OCI-LY3 (cell line): ENCODE results near the gene COL24A1.

Source experiments
- H2AFZ ChIP-seq: fragments of 200-600, 300-600 bp; shearing (Covaris generic); 2 replicates; pipeline ENCODE4 v1.6.0; 2014; ENCODE audit warnings: antibody characterized with exemption, low read depth, low read length
- H3K27ac ChIP-seq: fragments of 200-600, 300-600 bp; sonication (generic); 2 replicates; pipeline ENCODE4 v1.5.1; 2014; ENCODE audit warnings: mild to moderate bottlenecking, low read length, moderate library complexity, mixed read lengths
- H3K27me3 ChIP-seq: fragments of 200-600, 300-600 bp; sonication (generic); 2 replicates; pipeline ENCODE4 v1.6.1; 2014; ENCODE audit warnings: low read depth, low read length, mixed read lengths
- H3K36me3 ChIP-seq: fragments of 200-600, 300-600 bp; sonication (generic); replicated peaks from 2 replicates; pipeline ENCODE3; 2014; ENCODE audit warnings: low read depth, low read length, mixed read lengths
- H3K4me1 ChIP-seq: fragments of 300-600, 200-600 bp; sonication (generic); 2 replicates; pipeline ENCODE4 v1.6.1; 2014; ENCODE audit warnings: low read length, mixed read lengths
- H3K4me2 ChIP-seq: fragments of 200-600, 300-600 bp; sonication (generic); 2 replicates; pipeline ENCODE4 v1.6.1; 2014; ENCODE audit warnings: low read length, mixed read lengths
- H3K4me3 ChIP-seq: fragments of 300-600, 200-600 bp; sonication (generic); 2 replicates; pipeline ENCODE4 v1.5.1; 2014; ENCODE audit warnings: antibody characterized with exemption, mild to moderate bottlenecking, low read length, moderate library complexity
- H3K79me2 ChIP-seq: fragments of 300-600, 200-600 bp; shearing (Covaris generic); 2 replicates; pipeline ENCODE4 v1.6.1; 2014; ENCODE audit warnings: mild to moderate bottlenecking, low read length, mixed read lengths
- H3K9ac ChIP-seq: fragments of 300-600, 200-600 bp; shearing (Covaris generic); 2 replicates; pipeline ENCODE4 v1.6.0; 2014; ENCODE audit warnings: mild to moderate bottlenecking, low read length, moderate library complexity
- H3K9me3 ChIP-seq: fragments of 200-600, 300-600 bp; shearing (Covaris generic); 2 replicates; pipeline ENCODE4 v1.6.1; 2014; ENCODE audit warnings: low read length, mixed read lengths; ENCODE audit not compliant: insufficient read depth
- H4K20me1 ChIP-seq: fragments of 200-600, 300-600 bp; sonication (generic); 2 replicates; pipeline ENCODE4 v1.6.1; 2016; ENCODE audit warnings: low read length, mixed read lengths; ENCODE audit not compliant: insufficient read depth
- CTCF ChIP-seq: fragments of 200-600, 300-600 bp; sonication (generic); IDR thresholded peaks from 2 replicates; pipeline ENCODE4 v1.5.1; 2014; ENCODE audit warnings: antibody characterized with exemption, low read length, low read depth
- EZH2phosphoT487 ChIP-seq: fragments of 200-600 bp; shearing (Covaris generic); IDR thresholded peaks from 2 replicates; pipeline ENCODE4 v1.6.1; 2018; ENCODE audit warnings: antibody characterized with exemption, mixed run types, low read depth

COL24A1 gene

GRCh38 chr1:86054396-86054795, 102.2 kb downstream of the COL24A1 start:
- Histone ChIP-seq H4K20me1 (no peaks in the 10 kb centered on the region), H3K9ac (no peak overlapping the region), H3K4me3 (no peak overlapping the region), H3K27me3 (no peaks in the 10 kb centered on the region), H3K36me3 (no peaks in the 10 kb centered on the region), H3K9me3 (no peaks in the 10 kb centered on the region), H2AFZ (no peak overlapping the region), H3K27ac (no peak overlapping the region), H3K4me1 (no peaks in the 10 kb centered on the region), H3K79me2 (no peaks in the 10 kb centered on the region), H3K4me2 (no peak overlapping the region)
- TF ChIP-seq EZH2phosphoT487 (no peak), CTCF (no peak)

- TF ChIP-seq EZH2phosphoT487 (no peak), CTCF (no peak)
- Histone ChIP-seq H3K4me3 (no peak overlapping the region), H3K79me2 (no peaks in the 10 kb centered on the region), H3K9me3 (no peaks in the 10 kb centered on the region), H3K9ac (no peak overlapping the region), H3K27ac (no peak overlapping the region), H3K27me3 (no peaks in the 10 kb centered on the region), H2AFZ (no peak overlapping the region), H3K4me1 (no peaks in the 10 kb centered on the region), H3K36me3 (no peaks in the 10 kb centered on the region), H3K4me2 (no peak overlapping the region), H4K20me1 (no peaks in the 10 kb centered on the region)
Observed at GRCh38 chr1:86052948-86053698, 103.4 kb downstream of the COL24A1 start.

GRCh38 chr1:86035101-86035500, 121.5 kb downstream of the COL24A1 start:
- no peak overlapping the region for H2AFZ ChIP-seq
- H3K27me3 ChIP-seq: no peaks in the 10 kb centered on the region
- no peaks in the 10 kb centered on the region for H4K20me1 ChIP-seq
- no peak overlapping the region for H3K27ac ChIP-seq
- H3K9ac ChIP-seq: no peak overlapping the region
- no peaks in the 10 kb centered on the region for H3K4me1 ChIP-seq
- no peaks in the 10 kb centered on the region for H3K36me3 ChIP-seq
- no peak overlapping the region for H3K4me2 ChIP-seq
- no peak overlapping the region for H3K4me3 ChIP-seq
- TF ChIP-seq EZH2phosphoT487 (no peak), CTCF (no peak)
- no peaks in the 10 kb centered on the region for H3K9me3 ChIP-seq
- H3K79me2 ChIP-seq: no peaks in the 10 kb centered on the region

GRCh38 chr1:86030180-86030579, 126.4 kb downstream of the COL24A1 start:
- TF ChIP-seq EZH2phosphoT487 (no peak), CTCF (no peak)

More at GRCh38 chr1:86030180-86030579, 126.4 kb downstream of the COL24A1 start:
- H3K9ac ChIP-seq: no peak overlapping the region
- no peaks in the 10 kb centered on the region for H3K36me3 ChIP-seq
- H3K27me3 ChIP-seq: no peaks in the 10 kb centered on the region
- no peaks in the 10 kb centered on the region for H3K79me2 ChIP-seq
- H3K4me1 ChIP-seq: no peaks in the 10 kb centered on the region
- no peak overlapping the region for H3K4me3 ChIP-seq
- H4K20me1 ChIP-seq: no peaks in the 10 kb centered on the region
- no peak overlapping the region for H3K27ac ChIP-seq
- H3K9me3 ChIP-seq: no peaks in the 10 kb centered on the region
- no peak overlapping the region for H3K4me2 ChIP-seq
- H2AFZ ChIP-seq: no peak overlapping the region
